ENCODE results near the gene AGBL4.

Gene AGBL4

DNA sequence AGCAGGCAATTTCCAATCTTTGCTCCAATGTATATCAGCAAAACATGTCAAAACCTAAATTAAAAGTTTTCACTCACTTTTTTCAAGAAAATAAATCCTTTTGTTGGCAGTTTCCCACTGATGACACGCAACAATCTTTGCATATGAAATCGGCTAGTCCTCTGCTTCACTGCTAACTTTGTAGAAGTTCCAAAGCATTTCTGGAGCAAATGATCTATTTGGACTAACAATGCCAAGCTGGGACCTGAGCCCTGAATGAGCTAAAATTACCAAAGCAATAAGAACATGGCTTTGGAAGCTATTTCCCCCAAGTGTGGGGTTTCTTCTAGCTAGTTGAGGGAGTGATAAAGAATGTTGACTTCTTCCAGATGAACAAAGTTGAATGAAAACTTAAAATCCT lies 1252.2 kb downstream of the AGBL4 start:
- TF ChIP-seq GATA3 (IDR thresholded peaks at IDR 0.05; ENCODE audit: low read depth, low read length) (no peak), GATA2 (IDR thresholded peaks at IDR 0.05; ENCODE audit: low read depth, low read length) (no peak)

DNA sequence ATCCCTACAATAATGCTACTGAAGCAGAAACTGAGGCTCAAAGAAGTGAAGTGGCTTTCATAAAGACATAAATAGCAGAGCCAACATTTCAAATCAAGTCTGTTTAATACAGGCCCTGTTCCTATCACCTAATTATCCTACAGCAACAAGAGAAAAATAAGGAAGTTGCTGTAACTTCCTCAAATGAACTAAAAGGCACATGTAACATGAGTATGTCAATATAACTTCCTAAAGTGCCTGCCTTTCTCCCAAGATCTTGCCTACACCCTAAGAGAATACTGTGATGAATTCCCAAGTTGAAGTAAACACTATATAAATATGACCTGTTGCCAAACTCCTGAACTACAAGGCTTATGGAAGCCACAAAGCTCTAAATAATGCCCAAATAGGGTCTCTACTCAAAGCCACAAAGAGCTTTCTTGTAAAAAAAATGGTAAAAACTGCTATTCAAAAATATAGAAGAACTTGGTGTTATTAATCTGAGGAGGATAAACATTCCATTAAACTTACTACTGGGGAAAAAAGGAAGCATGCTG lies 1255.7 kb downstream of the AGBL4 start:
- TF ChIP-seq GATA3 (IDR thresholded peaks at IDR 0.05; ENCODE audit: low read depth, low read length) (no peak), GATA2 (IDR thresholded peaks at IDR 0.05; ENCODE audit: low read depth, low read length) (no peak)

GRCh38 chr1:48765335-48765734 lies 1258.4 kb downstream of the AGBL4 start:
- no peak for TF ChIP-seq GATA2 (IDR thresholded peaks at IDR 0.05; ENCODE audit: low read depth, low read length)
- TF ChIP-seq GATA3 (IDR thresholded peaks at IDR 0.05; ENCODE audit: low read depth, low read length) = no peak

DNA sequence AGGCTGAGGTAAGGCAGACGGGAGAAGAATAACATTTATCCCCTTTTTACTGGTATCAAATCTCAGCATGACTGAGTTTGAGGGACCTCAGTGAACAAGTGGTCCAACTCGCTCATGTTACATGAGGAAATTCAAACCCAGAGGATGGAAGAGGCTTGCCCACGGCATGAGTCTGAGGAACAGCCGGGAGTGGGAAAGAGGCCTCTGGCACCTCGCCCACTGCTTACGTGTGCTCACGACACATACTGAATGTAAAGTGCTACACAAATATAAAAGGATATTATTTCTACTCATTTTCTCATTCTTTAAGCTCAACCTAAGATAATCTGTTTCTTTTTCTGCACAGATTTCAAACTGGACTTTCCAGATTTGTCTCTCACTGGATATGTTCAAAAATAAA lies 1261.8 kb downstream of the AGBL4 start:
- TF ChIP-seq GATA3 (IDR thresholded peaks at IDR 0.05; ENCODE audit: low read depth, low read length) (no peak), GATA2 (IDR thresholded peaks at IDR 0.05; ENCODE audit: low read depth, low read length) (no peak)

GRCh38 chr1:48761411-48761810 lies 1262.3 kb downstream of the AGBL4 start:
- no peak for TF ChIP-seq GATA3 (IDR thresholded peaks at IDR 0.05; ENCODE audit: low read depth, low read length)
- TF ChIP-seq GATA2 (IDR thresholded peaks at IDR 0.05; ENCODE audit: low read depth, low read length) = no peak

- TF ChIP-seq GATA2 (IDR thresholded peaks at IDR 0.05; ENCODE audit: low read depth, low read length) (no peak), GATA3 (IDR thresholded peaks at IDR 0.05; ENCODE audit: low read depth, low read length) (no peak)
Observed at GRCh38 chr1:48760857-48761256, 1262.9 kb downstream of the AGBL4 start.

- no peak for TF ChIP-seq GATA2 (IDR thresholded peaks at IDR 0.05; ENCODE audit: low read depth, low read length)
- TF ChIP-seq GATA3 (IDR thresholded peaks at IDR 0.05; ENCODE audit: low read depth, low read length) = no peak
Observed at GRCh38 chr1:48758976-48759375, 1264.8 kb downstream of the AGBL4 start.

GRCh38 chr1:48757363-48757762 lies 1266.4 kb downstream of the AGBL4 start:
- TF ChIP-seq GATA2 (IDR thresholded peaks at IDR 0.05; ENCODE audit: low read depth, low read length) = no peak
- TF ChIP-seq GATA3 (IDR thresholded peaks at IDR 0.05; ENCODE audit: low read depth, low read length) = no peak

- TF ChIP-seq GATA2 (IDR thresholded peaks at IDR 0.05; ENCODE audit: low read depth, low read length) (no peak), GATA3 (IDR thresholded peaks at IDR 0.05; ENCODE audit: low read depth, low read length) (no peak)
Observed at GRCh38 chr1:48756683-48757316, 1267.0 kb downstream of the AGBL4 start.

DNA sequence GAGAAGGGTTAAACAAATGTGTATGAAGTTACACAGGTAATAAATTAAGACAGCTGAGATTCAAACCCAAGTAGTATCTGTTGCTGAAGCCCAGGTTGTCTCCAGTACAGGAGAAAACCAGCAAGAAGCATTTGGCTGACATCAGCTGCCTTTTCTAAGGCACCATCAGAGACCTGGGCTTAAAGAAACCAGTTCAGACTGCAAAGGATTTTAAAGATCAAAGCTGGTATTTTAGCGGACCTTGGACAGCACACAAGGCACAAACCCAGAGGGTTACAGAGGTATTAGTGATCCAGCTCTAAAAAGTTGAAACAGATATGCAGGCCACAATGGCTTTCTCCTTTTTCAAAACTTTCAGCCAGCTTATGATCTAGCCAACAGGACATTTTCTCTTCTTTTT lies 1270.5 kb downstream of the AGBL4 start:
- TF ChIP-seq GATA3 (IDR thresholded peaks at IDR 0.05; ENCODE audit: low read depth, low read length) (no peak), GATA2 (IDR thresholded peaks at IDR 0.05; ENCODE audit: low read depth, low read length) (no peak)

DNA sequence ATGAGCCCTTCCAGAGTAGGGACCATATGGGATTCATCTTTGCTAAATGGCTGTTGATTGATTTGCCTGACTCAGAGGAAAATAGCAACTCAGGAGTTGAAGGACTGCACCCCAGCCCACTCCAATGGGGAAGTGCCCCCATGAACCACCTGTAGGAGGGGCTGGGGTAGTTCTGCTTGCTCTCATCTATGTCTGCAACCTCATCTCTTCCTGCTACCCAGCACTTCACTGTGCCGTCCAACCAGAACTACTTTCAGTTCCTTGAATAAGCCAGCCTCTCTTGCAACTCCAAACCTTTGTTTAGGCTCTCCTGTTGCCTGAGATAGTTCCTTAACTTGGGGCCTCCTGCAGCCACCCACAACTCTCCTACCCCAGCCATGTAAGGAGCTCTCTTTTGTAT lies 1273.6 kb downstream of the AGBL4 start:
- TF ChIP-seq GATA3 (IDR thresholded peaks at IDR 0.05; ENCODE audit: low read depth, low read length) (no peak), GATA2 (IDR thresholded peaks at IDR 0.05; ENCODE audit: low read depth, low read length) (no peak)

DNA sequence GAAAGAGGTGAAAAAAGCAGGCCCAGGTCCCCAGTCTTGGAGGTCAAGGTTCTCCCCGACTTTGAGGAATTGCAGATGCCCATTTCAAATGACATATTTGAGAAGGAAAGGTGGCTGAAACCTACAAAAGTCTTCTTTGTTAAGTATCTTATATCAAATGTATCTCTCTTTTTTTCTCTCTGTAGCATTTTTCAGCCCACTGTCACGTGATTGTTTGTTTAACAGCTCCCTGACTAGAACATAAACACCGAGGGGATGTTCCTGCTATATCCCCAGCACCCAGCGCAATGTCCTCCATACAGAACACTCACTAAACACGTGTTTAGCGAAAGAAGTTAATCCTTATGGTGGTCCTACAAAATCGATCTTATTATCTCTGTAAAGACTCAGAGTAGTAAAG lies 1274.7 kb downstream of the AGBL4 start:
- TF ChIP-seq GATA3 (IDR thresholded peaks at IDR 0.05; ENCODE audit: low read depth, low read length) (no peak), GATA2 (IDR thresholded peaks at IDR 0.05; ENCODE audit: low read depth, low read length) (no peak)

DNA sequence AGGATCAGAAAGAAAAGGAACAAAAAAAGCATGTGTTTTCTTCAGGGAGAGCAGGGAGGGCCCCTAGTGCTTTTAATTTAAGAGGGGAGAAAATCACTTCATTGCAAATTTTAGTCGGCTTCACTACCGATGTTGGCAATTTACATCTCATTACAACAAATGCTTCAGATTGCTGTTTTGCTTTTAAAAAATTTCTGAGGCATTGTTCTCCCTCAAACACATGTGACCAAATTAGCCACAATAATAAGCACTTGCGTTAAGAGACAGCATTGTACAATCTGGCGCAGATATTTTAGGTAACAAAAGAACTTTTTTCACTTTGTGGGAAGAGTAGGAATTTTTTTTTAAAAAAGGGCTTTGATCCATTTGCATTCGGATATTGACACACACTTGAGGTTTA lies 1276.8 kb downstream of the AGBL4 start:
- TF ChIP-seq GATA3 (IDR thresholded peaks at IDR 0.05; ENCODE audit: low read depth, low read length) (no peak), GATA2 (IDR thresholded peaks at IDR 0.05; ENCODE audit: low read depth, low read length) (no peak)

GRCh38 chr1:48744032-48744431 lies 1279.7 kb downstream of the AGBL4 start:
- TF ChIP-seq GATA2 (IDR thresholded peaks at IDR 0.05; ENCODE audit: low read depth, low read length) (no peak), GATA3 (IDR thresholded peaks at IDR 0.05; ENCODE audit: low read depth, low read length) (no peak)

DNA sequence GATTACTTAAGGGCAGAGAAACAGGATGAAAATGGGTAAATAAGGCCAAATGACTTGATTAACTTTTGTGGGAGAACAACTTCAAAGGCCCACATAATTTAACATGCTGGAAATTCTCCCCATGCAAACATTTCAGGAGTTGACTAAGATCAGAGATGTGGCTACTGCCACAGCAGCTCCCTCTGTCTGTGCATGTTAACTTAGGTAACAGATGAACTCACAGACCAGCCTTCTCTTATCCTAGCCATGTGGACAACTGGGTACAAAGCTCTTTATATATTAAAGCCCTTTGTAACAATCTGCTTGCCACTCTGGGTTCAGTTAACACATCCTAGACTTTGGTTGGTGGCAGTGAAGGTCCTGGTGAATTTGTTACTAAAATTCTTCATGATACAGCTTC lies 1280.3 kb downstream of the AGBL4 start:
- TF ChIP-seq GATA3 (IDR thresholded peaks at IDR 0.05; ENCODE audit: low read depth, low read length) (no peak), GATA2 (IDR thresholded peaks at IDR 0.05; ENCODE audit: low read depth, low read length) (no peak)

GRCh38 chr1:48741380-48741779 lies 1282.4 kb downstream of the AGBL4 start:
- TF ChIP-seq GATA2 (IDR thresholded peaks at IDR 0.05; ENCODE audit: low read depth, low read length) = no peak
- no peak for TF ChIP-seq GATA3 (IDR thresholded peaks at IDR 0.05; ENCODE audit: low read depth, low read length)

Measured in SH-SY5Y (cell line).